K562 (cell line): ENCODE measurements around the gene EEF1A1. TPM values are rescaled to one million over a fixed set of nuclear protein-coding genes. Genes with fewer than 3 reads are reported as not detected.

Source experiments
- CBX1 ChIP-seq: sonication (generic); IDR thresholded peaks from 2 replicates; pipeline ENCODE4 v1.6.1; 2016; ENCODE audit warnings: antibody characterized with exemption, low read depth, mild to moderate bottlenecking
- EP300 ChIP-seq: IDR thresholded peaks from 2 replicates; pipeline ENCODE4 v1.6.1; 2012; ENCODE audit warnings: low read length, improper control_type of control experiment
- ETV6 ChIP-seq, 3 experiments: fragments of 150-350 bp in 1 of 3; sonication (generic) in 1 of 3; formaldehyde crosslinking in 1 of 3; IDR thresholded peaks; 2 replicates each; pipeline versions ENCODE4 v1.6.1 to v1.8.0; 2014 to 2022; ENCODE audit warnings: borderline replicate concordance in 2 of 3, low read depth in 2 of 3, antibody characterized with exemption in 1 of 3, low read length in 1 of 3, mild to moderate bottlenecking in 1 of 3, missing genetic modification reagents in 1 of 3
- GABPB1 ChIP-seq: sonication (generic); formaldehyde crosslinking; IDR thresholded peaks from 2 replicates; pipeline ENCODE4 v1.8.0; 2022; ENCODE audit warnings: mild to moderate bottlenecking, missing genetic modification reagents
- HIVEP1 ChIP-seq: fragments of 250-450 bp; sonication (Bioruptor Pico); IDR thresholded peaks from 2 replicates; pipeline ENCODE4 v1.4.0; 2020; ENCODE audit warnings: mild to moderate bottlenecking
- ID3 ChIP-seq, 2 experiments: fragments of 250-450 bp in 1 of 2; fragments of 450-650 bp in 1 of 2; sonication (Bioruptor Pico) in 1 of 2; IDR thresholded peaks; 2 replicates each; pipeline versions ENCODE4 v1.6.1 to v1.8.0; 2016 to 2021; ENCODE audit warnings: mild to moderate bottlenecking in 2 of 2, moderate library complexity in 2 of 2, missing compliant biosample characterization in 1 of 2, missing genetic modification characterization in 1 of 2
- KAT7 ChIP-seq: sonication (generic); formaldehyde crosslinking; IDR thresholded peaks from 2 replicates; pipeline ENCODE4 v1.8.0; 2022; ENCODE audit warnings: missing genetic modification reagents, mild to moderate bottlenecking, borderline replicate concordance
- PTBP1 ChIP-seq: fragments of 200-400 bp; formaldehyde crosslinking; IDR thresholded peaks from 2 replicates; pipeline ENCODE4 v1.6.1; 2017; ENCODE audit warnings: low read depth, low read length
- RBM22 ChIP-seq: fragments of 200-400 bp; formaldehyde crosslinking; IDR thresholded peaks from 2 replicates; pipeline ENCODE4 v1.6.1; 2018; ENCODE audit warnings: low read length, low read depth; ENCODE audit not compliant: poor library complexity, severe bottlenecking
- RBM25 ChIP-seq: fragments of 200-400 bp; formaldehyde crosslinking; IDR thresholded peaks from 2 replicates; pipeline ENCODE4 v1.6.1; 2018; ENCODE audit warnings: low read length, low read depth, moderate library complexity; ENCODE audit not compliant: severe bottlenecking
- REST ChIP-seq, 2 experiments: fragments of 450-650 bp; formaldehyde crosslinking in 1 of 2; IDR thresholded peaks; 2 replicates each; pipeline versions ENCODE4 v1.4.0 to v1.6.1; 2014 to 2020; ENCODE audit warnings: mild to moderate bottlenecking in 2 of 2, borderline replicate concordance in 1 of 2, low read depth in 1 of 2
- ZKSCAN1 ChIP-seq: fragments of 150-350 bp; IDR thresholded peaks from 2 replicates; pipeline ENCODE4 v1.6.1; 2016; ENCODE audit warnings: low read depth, low read length
- ZSCAN29 ChIP-seq: fragments of 450-650 bp; IDR thresholded peaks from 2 replicates; pipeline ENCODE4 v1.6.1; 2017
- polyA plus RNA-seq, 8 experiments: library from polyadenylated mRNA; depleted of rRNA in 4 of 8; stranded (reverse) in 5 of 8; unstranded in 3 of 8; fragments of >200 nt; fragmentation: Nextera tagmentation in 2 of 8; fragmentation: Illumina TruSeq in 1 of 8; extraction: Ambion mirVana in 2 of 8; extraction: Trizol in 1 of 8; gene quantifications; 2 replicates each; pipeline versions ENCODE4 v1.2.1 to v1.2.3, GENCODE V29; 2011 to 2014; ENCODE audit warnings: inconsistent platforms in 1 of 8, missing spikeins in 1 of 8
- total RNA-seq, 7 experiments: library from RNA; depleted of rRNA in 6 of 7; stranded (reverse); fragments of >200 nt in 6 of 7; fragmentation: Illumina TruSeq in 2 of 7; extraction: Trizol in 2 of 7; gene quantifications; 2 replicates each; pipeline versions ENCODE4 v1.2.1 to v1.2.3, GENCODE V29; 2011 to 2021; ENCODE audit warnings: low replicate concordance in 1 of 7
- TF ChIP-seq, protein P1 (sequence below): fragments of 250-450 bp; sonication (Bioruptor Pico); IDR thresholded peaks from 2 replicates; pipeline ENCODE4 v1.5.0; 2021

The EEF1A1 gene
- total and polyA plus RNA-seq, 9 of the 15 experiments (the other 6 are each of a cell fraction or from before 2014, with no cell fraction given), result 6,453 to 17,323 (median 11,082) TPM

DNA sequence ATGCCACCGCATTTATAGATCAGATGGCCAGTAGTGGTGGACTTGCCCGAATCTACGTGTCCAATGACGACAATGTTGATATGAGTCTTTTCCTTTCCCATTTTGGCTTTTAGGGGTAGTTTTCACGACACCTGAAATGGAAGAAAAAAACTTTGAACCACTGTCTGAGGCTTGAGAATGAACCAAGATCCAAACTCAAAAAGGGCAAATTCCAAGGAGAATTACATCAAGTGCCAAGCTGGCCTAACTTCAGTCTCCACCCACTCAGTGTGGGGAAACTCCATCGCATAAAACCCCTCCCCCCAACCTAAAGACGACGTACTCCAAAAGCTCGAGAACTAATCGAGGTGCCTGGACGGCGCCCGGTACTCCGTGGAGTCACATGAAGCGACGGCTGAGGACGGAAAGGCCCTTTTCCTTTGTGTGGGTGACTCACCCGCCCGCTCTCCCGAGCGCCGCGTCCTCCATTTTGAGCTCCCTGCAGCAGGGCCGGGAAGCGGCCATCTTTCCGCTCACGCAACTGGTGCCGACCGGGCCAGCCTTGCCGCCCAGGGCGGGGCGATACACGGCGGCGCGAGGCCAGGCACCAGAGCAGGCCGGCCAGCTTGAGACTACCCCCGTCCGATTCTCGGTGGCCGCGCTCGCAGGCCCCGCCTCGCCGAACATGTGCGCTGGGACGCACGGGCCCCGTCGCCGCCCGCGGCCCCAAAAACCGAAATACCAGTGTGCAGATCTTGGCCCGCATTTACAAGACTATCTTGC lies 725 bp downstream of the EEF1A1 start (continued):
- peak; percentile 41; the same call in 1 of the 2 replicates for TF ChIP-seq REST (IDR thresholded peaks at IDR 0.05; ENCODE audit: borderline replicate concordance)
- no peak; the same call in 1 of the 2 replicates for TF ChIP-seq REST (CRISPR knock-in tag; IDR thresholded peaks at IDR 0.05; ENCODE audit: low read depth)
- TF ChIP-seq ETV6 (IDR thresholded peaks at IDR 0.05; ENCODE audit: borderline replicate concordance in 1 of 2, low read depth in 2 of 2, low read length in 1 of 2), result no peak
- peak; percentile 31; the same call in 1 of the 2 replicates for TF ChIP-seq ETV6 (CRISPR knock-in tag; IDR thresholded peaks at IDR 0.05; ENCODE audit: borderline replicate concordance)
- no peak for TF ChIP-seq HIVEP1 (CRISPR knock-in tag)
- TF ChIP-seq RBM25, result no peak
- TF ChIP-seq CBX1, result peak; percentile 40; the same call in 1 of the 2 replicates
- TF ChIP-seq KAT7, result no peak
- TF ChIP-seq EP300, result no peak
- no peak for TF ChIP-seq ZKSCAN1
- no peak for TF ChIP-seq ID3 (CRISPR knock-in tag; IDR thresholded peaks at IDR 0.05)
- no peak for TF ChIP-seq ID3 (tag; IDR thresholded peaks at IDR 0.05)
- TF ChIP-seq PTBP1, result no peak
- TF ChIP-seq RBM22, result peak; percentile 100
- TF ChIP-seq ZSCAN29, result no peak
- no peak for TF ChIP-seq GABPB1 (CRISPR knock-in tag)
- TF ChIP-seq, protein P1, sequence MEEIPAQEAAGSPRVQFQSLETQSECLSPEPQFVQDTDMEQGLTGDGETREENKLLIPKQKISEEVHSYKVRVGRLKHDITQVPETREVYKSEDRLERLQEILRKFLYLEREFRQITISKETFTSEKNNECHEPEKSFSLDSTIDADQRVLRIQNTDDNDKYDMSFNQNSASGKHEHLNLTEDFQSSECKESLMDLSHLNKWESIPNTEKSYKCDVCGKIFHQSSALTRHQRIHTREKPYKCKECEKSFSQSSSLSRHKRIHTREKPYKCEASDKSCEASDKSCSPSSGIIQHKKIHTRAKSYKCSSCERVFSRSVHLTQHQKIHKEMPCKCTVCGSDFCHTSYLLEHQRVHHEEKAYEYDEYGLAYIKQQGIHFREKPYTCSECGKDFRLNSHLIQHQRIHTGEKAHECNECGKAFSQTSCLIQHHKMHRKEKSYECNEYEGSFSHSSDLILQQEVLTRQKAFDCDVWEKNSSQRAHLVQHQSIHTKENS, result no peak
